GM23338 (cell line): Measurements from ENCODE around the gene CCDC60. TPM values are rescaled to one million over a fixed set of nuclear protein-coding genes. Genes with fewer than 3 reads are reported as not detected.

ENCODE experiments used
- ATAC-seq: fragments of 200-7000 bp; cut with Tn5 transposase; 3 replicates; pipeline ENCODE4 v1.9.1; 2020
- DNase-seq: peaks from one replicate; pipeline ENCODE4 v3.0.0-alpha.2; 2015; ENCODE audit warnings: low spot score
- H2AFZ ChIP-seq: fragments of 200-600 bp; sonication (generic); 2 replicates; pipeline ENCODE4 v1.8.0; 2016; ENCODE audit warnings: antibody characterized with exemption, mild to moderate bottlenecking, moderate library complexity
- H3F3A ChIP-seq: fragments of 200-600 bp; sonication (generic); replicated peaks from 2 replicates; pipeline ENCODE4 v1.8.0; 2017; ENCODE audit warnings: antibody characterized with exemption, mixed run types, low read depth
- H3K27ac ChIP-seq: fragments of 200-600 bp; sonication (generic); 2 replicates; pipeline ENCODE4 v1.6.1; 2016; ENCODE audit warnings: low read depth
- H3K27me3 ChIP-seq: fragments of 200-600 bp; sonication (generic); 2 replicates; pipeline ENCODE4 v1.8.0; 2016; ENCODE audit warnings: mild to moderate bottlenecking, mixed run types, moderate library complexity; ENCODE audit not compliant: insufficient read depth
- H3K36me3 ChIP-seq: fragments of 200-600 bp; sonication (generic); 2 replicates; pipeline ENCODE4 v1.8.0; 2016; ENCODE audit warnings: mild to moderate bottlenecking; ENCODE audit not compliant: insufficient read depth
- H3K4me1 ChIP-seq: fragments of 200-600 bp; sonication (generic); 2 replicates; pipeline ENCODE4 v1.8.0; 2016; ENCODE audit warnings: mild to moderate bottlenecking, moderate library complexity; ENCODE audit not compliant: insufficient read depth
- H3K4me2 ChIP-seq: fragments of 200-600 bp; sonication (generic); 2 replicates; pipeline ENCODE4 v1.7.1; 2017; ENCODE audit warnings: mixed run types
- H3K4me3 ChIP-seq: fragments of 200-600 bp; sonication (generic); 2 replicates; pipeline ENCODE4 v1.6.1; 2016; ENCODE audit warnings: mixed run types
- H3K79me2 ChIP-seq: fragments of 200-600 bp; sonication (generic); replicated peaks from 2 replicates; pipeline ENCODE4 v1.8.0; 2017; ENCODE audit warnings: mild to moderate bottlenecking; ENCODE audit not compliant: insufficient read depth
- H3K9me2 ChIP-seq: fragments of 200-600 bp; sonication (generic); 2 replicates; pipeline ENCODE4 v1.8.0; 2017; ENCODE audit not compliant: insufficient read depth
- H4K20me1 ChIP-seq: fragments of 200-600 bp; sonication (generic); replicated peaks from 2 replicates; pipeline ENCODE4 v1.8.0; 2017; ENCODE audit warnings: mild to moderate bottlenecking; ENCODE audit not compliant: insufficient read depth
- H3K27ac Mint-ChIP-seq: 2 replicates; pipeline ENCODE4 v1.8.0; 2020; ENCODE audit warnings: inconsistent platforms, mild to moderate bottlenecking, moderate library complexity, mixed read lengths
- H3K27me3 Mint-ChIP-seq: 3 replicates; pipeline ENCODE4 v1.8.0; 2022; ENCODE audit warnings: low read depth, mild to moderate bottlenecking, moderate library complexity, mixed read lengths, inconsistent platforms; ENCODE audit not compliant: insufficient read depth, poor library complexity
- H3K36me3 Mint-ChIP-seq: 3 replicates; pipeline ENCODE4 v1.8.0; 2021; ENCODE audit warnings: low read depth, mild to moderate bottlenecking, inconsistent platforms, moderate library complexity, mixed read lengths
- H3K4me1 Mint-ChIP-seq: 3 replicates; pipeline ENCODE4 v1.8.0; 2020; ENCODE audit warnings: mild to moderate bottlenecking, inconsistent platforms, mixed read lengths
- H3K4me3 Mint-ChIP-seq: 3 replicates; pipeline ENCODE4 v1.8.0; 2021; ENCODE audit warnings: moderate library complexity, mild to moderate bottlenecking, inconsistent platforms, mixed read lengths
- H3K9me3 Mint-ChIP-seq: 3 replicates; pipeline ENCODE4 v1.8.0; 2020; ENCODE audit warnings: moderate library complexity, mild to moderate bottlenecking, inconsistent platforms, mixed read lengths
- CREB1 ChIP-seq: fragments of 250-450 bp; sonication (Bioruptor Pico); IDR thresholded peaks from 2 replicates; pipeline ENCODE4 v1.5.0; 2020; ENCODE audit warnings: low read depth, mild to moderate bottlenecking, moderate library complexity
- EZH2 ChIP-seq: fragments of 200-600 bp; sonication (generic); IDR thresholded peaks from one replicate; pipeline ENCODE4 v1.8.0; 2017; ENCODE audit warnings: antibody characterized with exemption, mild to moderate bottlenecking, low read depth; ENCODE audit not compliant: unreplicated experiment
- EZH2phosphoT487 ChIP-seq: fragments of 200-600 bp; sonication (generic); IDR thresholded peaks from one replicate; pipeline ENCODE4 v1.8.1; 2018; ENCODE audit warnings: antibody characterized with exemption; ENCODE audit not compliant: unreplicated experiment
- JUNB ChIP-seq: IDR thresholded peaks from one replicate; pipeline ENCODE4 v1.6.1; 2016; ENCODE audit warnings: antibody characterized with exemption; ENCODE audit not compliant: unreplicated experiment
- NANOG ChIP-seq: IDR thresholded peaks from 2 replicates; pipeline ENCODE4 v1.6.1; 2016; ENCODE audit warnings: antibody characterized with exemption, borderline replicate concordance
- POLR2AphosphoS5 ChIP-seq: IDR thresholded peaks from 2 replicates; pipeline ENCODE4 v1.6.1; 2016; ENCODE audit warnings: antibody characterized with exemption, low read depth
- STAT1 ChIP-seq: IDR thresholded peaks from one replicate; pipeline ENCODE4 v1.6.1; 2016; ENCODE audit warnings: antibody characterized with exemption; ENCODE audit not compliant: unreplicated experiment
- ZNF114 ChIP-seq: fragments of 250-450 bp; sonication (Bioruptor Pico); IDR thresholded peaks from 2 replicates; pipeline ENCODE4 v1.5.0; 2020; ENCODE audit warnings: mild to moderate bottlenecking, moderate library complexity
- ZNF331 ChIP-seq: fragments of 250-450 bp; sonication (Bioruptor Pico); IDR thresholded peaks from 2 replicates; pipeline ENCODE4 v1.5.0; 2020; ENCODE audit warnings: low read depth, mild to moderate bottlenecking, moderate library complexity
- polyA plus RNA-seq: library from polyadenylated mRNA; unstranded; fragments of >200 nt; fragmentation: Nextera tagmentation; extraction: Ambion mirVana; gene quantifications from 2 replicates; pipeline ENCODE4 v1.2.1, GENCODE V29; 2016
- total RNA-seq: library from RNA; depleted of rRNA; stranded (reverse); fragments of >200 nt; shearing (Covaris generic); gene quantifications from 2 replicates; pipeline ENCODE4 v1.2.3, GENCODE V29; 2014
- TF ChIP-seq, protein P1 (sequence below): IDR thresholded peaks from one replicate; pipeline ENCODE4 v1.6.1; 2018; ENCODE audit warnings: antibody characterized with exemption; ENCODE audit not compliant: unreplicated experiment
- TF ChIP-seq, protein P2 (sequence below): IDR thresholded peaks from 2 replicates; pipeline ENCODE4 v1.6.1; 2016; ENCODE audit warnings: antibody characterized with exemption
- TF ChIP-seq, protein P3 (sequence below): fragments of 250-450 bp; sonication (Bioruptor Pico); IDR thresholded peaks from 2 replicates; pipeline ENCODE4 v1.5.0; 2020; ENCODE audit warnings: mild to moderate bottlenecking, moderate library complexity
- TF ChIP-seq, protein P4 (sequence below), 2 experiments: fragments of 200-600 bp in 1 of 2; sonication (generic) in 1 of 2; conservative IDR thresholded peaks; 2 replicates each; pipeline versions ENCODE4 v1.5.1 to v1.6.1; 2016 to 2017; ENCODE audit warnings: antibody characterized with exemption in 2 of 2, low read depth in 2 of 2, mild to moderate bottlenecking in 2 of 2, moderate library complexity in 1 of 2

Gene CCDC60
- total and polyA plus RNA-seq, 2 experiments from 2014 or later = 0.53 TPM; not detected in 1

DNA sequence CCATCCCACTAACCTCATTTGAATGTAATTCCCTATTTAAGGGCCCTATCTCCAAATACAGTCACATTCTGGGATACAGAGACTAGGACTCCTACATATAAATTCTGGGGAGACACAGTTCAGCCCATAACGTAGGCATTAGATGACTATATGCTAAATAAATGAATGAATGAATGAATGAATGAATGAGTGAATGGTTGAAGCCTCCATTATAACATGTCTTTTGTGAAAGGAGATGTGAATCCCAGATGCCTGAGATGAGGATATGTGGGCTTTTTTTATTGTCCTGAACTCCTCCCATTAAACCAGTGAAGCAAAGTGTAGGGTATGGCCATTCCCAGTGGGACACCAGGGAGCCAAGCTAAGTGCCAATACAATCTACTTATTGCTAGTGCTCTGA lies 238.6 kb downstream of the CCDC60 start:
- Mint-ChIP-seq H3K4me3 (no peak overlapping the region), H3K9me3 (no peaks in the 10 kb centered on the region), H3K4me1 (no peaks in the 10 kb centered on the region), H3K27me3 (no peaks in the 10 kb centered on the region), H3K27ac (no peak overlapping the region), H3K36me3 (no peaks in the 10 kb centered on the region)
- Histone ChIP-seq H2AFZ (no peak overlapping the region), H3K79me2 (no peaks in the 10 kb centered on the region), H3K36me3 (no peaks in the 10 kb centered on the region), H3K9me2 (no peaks in the 10 kb centered on the region), H3K4me3 (no peak overlapping the region), H3F3A (no peaks in the 10 kb centered on the region), H4K20me1 (no peaks in the 10 kb centered on the region), H3K27me3 (no peaks in the 10 kb centered on the region), H3K4me2 (no peak overlapping the region), H3K27ac (no peak overlapping the region), H3K4me1 (no peaks in the 10 kb centered on the region)
- no peak for DNase-seq
- no peak for ATAC-seq
- TF ChIP-seq ZNF114 (CRISPR knock-in tag) (no peak), EZH2 (no peak), EZH2phosphoT487 (no peak), NANOG (no peak), ZNF331 (CRISPR knock-in tag) (no peak), POLR2AphosphoS5 (no peak), JUNB (no peak), CREB1 (CRISPR knock-in tag) (no peak), STAT1 (no peak)
- TF ChIP-seq, protein P1, sequence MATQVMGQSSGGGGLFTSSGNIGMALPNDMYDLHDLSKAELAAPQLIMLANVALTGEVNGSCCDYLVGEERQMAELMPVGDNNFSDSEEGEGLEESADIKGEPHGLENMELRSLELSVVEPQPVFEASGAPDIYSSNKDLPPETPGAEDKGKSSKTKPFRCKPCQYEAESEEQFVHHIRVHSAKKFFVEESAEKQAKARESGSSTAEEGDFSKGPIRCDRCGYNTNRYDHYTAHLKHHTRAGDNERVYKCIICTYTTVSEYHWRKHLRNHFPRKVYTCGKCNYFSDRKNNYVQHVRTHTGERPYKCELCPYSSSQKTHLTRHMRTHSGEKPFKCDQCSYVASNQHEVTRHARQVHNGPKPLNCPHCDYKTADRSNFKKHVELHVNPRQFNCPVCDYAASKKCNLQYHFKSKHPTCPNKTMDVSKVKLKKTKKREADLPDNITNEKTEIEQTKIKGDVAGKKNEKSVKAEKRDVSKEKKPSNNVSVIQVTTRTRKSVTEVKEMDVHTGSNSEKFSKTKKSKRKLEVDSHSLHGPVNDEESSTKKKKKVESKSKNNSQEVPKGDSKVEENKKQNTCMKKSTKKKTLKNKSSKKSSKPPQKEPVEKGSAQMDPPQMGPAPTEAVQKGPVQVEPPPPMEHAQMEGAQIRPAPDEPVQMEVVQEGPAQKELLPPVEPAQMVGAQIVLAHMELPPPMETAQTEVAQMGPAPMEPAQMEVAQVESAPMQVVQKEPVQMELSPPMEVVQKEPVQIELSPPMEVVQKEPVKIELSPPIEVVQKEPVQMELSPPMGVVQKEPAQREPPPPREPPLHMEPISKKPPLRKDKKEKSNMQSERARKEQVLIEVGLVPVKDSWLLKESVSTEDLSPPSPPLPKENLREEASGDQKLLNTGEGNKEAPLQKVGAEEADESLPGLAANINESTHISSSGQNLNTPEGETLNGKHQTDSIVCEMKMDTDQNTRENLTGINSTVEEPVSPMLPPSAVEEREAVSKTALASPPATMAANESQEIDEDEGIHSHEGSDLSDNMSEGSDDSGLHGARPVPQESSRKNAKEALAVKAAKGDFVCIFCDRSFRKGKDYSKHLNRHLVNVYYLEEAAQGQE = no peak
- TF ChIP-seq, protein P2, sequence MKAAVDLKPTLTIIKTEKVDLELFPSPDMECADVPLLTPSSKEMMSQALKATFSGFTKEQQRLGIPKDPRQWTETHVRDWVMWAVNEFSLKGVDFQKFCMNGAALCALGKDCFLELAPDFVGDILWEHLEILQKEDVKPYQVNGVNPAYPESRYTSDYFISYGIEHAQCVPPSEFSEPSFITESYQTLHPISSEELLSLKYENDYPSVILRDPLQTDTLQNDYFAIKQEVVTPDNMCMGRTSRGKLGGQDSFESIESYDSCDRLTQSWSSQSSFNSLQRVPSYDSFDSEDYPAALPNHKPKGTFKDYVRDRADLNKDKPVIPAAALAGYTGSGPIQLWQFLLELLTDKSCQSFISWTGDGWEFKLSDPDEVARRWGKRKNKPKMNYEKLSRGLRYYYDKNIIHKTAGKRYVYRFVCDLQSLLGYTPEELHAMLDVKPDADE = no peak
- TF ChIP-seq, protein P3, sequence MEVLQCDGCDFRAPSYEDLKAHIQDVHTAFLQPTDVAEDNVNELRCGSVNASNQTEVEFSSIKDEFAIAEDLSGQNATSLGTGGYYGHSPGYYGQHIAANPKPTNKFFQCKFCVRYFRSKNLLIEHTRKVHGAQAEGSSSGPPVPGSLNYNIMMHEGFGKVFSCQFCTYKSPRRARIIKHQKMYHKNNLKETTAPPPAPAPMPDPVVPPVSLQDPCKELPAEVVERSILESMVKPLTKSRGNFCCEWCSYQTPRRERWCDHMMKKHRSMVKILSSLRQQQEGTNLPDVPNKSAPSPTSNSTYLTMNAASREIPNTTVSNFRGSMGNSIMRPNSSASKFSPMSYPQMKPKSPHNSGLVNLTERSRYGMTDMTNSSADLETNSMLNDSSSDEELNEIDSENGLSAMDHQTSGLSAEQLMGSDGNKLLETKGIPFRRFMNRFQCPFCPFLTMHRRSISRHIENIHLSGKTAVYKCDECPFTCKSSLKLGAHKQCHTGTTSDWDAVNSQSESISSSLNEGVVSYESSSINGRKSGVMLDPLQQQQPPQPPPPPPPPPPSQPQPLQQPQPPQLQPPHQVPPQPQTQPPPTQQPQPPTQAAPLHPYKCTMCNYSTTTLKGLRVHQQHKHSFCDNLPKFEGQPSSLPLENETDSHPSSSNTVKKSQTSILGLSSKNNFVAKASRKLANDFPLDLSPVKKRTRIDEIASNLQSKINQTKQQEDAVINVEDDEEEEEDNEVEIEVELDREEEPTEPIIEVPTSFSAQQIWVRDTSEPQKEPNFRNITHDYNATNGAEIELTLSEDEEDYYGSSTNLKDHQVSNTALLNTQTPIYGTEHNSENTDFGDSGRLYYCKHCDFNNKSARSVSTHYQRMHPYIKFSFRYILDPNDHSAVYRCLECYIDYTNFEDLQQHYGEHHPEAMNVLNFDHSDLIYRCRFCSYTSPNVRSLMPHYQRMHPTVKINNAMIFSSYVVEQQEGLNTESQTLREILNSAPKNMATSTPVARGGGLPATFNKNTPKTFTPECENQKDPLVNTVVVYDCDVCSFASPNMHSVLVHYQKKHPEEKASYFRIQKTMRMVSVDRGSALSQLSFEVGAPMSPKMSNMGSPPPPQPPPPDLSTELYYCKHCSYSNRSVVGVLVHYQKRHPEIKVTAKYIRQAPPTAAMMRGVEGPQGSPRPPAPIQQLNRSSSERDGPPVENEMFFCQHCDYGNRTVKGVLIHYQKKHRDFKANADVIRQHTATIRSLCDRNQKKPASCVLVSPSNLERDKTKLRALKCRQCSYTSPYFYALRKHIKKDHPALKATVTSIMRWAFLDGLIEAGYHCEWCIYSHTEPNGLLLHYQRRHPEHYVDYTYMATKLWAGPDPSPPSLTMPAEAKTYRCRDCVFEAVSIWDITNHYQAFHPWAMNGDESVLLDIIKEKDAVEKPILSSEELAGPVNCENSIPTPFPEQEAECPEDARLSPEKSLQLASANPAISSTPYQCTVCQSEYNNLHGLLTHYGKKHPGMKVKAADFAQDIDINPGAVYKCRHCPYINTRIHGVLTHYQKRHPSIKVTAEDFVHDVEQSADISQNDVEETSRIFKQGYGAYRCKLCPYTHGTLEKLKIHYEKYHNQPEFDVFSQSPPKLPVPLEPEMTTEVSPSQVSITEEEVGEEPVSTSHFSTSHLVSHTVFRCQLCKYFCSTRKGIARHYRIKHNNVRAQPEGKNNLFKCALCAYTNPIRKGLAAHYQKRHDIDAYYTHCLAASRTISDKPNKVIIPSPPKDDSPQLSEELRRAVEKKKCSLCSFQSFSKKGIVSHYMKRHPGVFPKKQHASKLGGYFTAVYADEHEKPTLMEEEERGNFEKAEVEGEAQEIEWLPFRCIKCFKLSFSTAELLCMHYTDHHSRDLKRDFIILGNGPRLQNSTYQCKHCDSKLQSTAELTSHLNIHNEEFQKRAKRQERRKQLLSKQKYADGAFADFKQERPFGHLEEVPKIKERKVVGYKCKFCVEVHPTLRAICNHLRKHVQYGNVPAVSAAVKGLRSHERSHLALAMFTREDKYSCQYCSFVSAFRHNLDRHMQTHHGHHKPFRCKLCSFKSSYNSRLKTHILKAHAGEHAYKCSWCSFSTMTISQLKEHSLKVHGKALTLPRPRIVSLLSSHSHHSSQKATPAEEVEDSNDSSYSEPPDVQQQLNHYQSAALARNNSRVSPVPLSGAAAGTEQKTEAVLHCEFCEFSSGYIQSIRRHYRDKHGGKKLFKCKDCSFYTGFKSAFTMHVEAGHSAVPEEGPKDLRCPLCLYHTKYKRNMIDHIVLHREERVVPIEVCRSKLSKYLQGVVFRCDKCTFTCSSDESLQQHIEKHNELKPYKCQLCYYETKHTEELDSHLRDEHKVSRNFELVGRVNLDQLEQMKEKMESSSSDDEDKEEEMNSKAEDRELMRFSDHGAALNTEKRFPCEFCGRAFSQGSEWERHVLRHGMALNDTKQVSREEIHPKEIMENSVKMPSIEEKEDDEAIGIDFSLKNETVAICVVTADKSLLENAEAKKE (CRISPR knock-in tag) = no peak
- TF ChIP-seq, protein P4, sequence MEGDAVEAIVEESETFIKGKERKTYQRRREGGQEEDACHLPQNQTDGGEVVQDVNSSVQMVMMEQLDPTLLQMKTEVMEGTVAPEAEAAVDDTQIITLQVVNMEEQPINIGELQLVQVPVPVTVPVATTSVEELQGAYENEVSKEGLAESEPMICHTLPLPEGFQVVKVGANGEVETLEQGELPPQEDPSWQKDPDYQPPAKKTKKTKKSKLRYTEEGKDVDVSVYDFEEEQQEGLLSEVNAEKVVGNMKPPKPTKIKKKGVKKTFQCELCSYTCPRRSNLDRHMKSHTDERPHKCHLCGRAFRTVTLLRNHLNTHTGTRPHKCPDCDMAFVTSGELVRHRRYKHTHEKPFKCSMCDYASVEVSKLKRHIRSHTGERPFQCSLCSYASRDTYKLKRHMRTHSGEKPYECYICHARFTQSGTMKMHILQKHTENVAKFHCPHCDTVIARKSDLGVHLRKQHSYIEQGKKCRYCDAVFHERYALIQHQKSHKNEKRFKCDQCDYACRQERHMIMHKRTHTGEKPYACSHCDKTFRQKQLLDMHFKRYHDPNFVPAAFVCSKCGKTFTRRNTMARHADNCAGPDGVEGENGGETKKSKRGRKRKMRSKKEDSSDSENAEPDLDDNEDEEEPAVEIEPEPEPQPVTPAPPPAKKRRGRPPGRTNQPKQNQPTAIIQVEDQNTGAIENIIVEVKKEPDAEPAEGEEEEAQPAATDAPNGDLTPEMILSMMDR (conservative IDR thresholded peaks at IDR 0.05; ENCODE audit: low read depth in 2 of 2) = no peak
